Naive B cell (primary cell): Measurements from ENCODE around the gene LRRC58. TPM values are rescaled to one million over a fixed set of nuclear protein-coding genes. Genes with fewer than 3 reads are reported as not detected.
A peak's percentile ranks its signal among the peaks of the same experiment; 100 is the strongest.
"Not testable (repeated sequence)": the region's sequence is repeated elsewhere in the genome, so short reads cannot be mapped to it uniquely, and the experiment has no call there.

Source experiments
- ATAC-seq, 2 donors: fragments of 150-1000 bp; cut with Tn5 transposase; 2 replicates each; pipeline ENCODE4 v1.10.0; 2021; ENCODE audit warnings: low read depth in 2 of 2, mild to moderate bottlenecking in 2 of 2, moderate library complexity in 2 of 2
- DNase-seq: peaks from one replicate; pipeline ENCODE4 v3.0.0; 2022
- H3K27ac Mint-ChIP-seq, 6 donors: one replicate each; pipeline ENCODE4 v1.8.0; 2020 to 2022; ENCODE audit warnings: mild to moderate bottlenecking in 6 of 6, mixed read lengths in 6 of 6, moderate library complexity in 5 of 6, inconsistent platforms in 2 of 6
- H3K27me3 Mint-ChIP-seq, 3 donors: one replicate each; pipeline ENCODE4 v1.8.0; 2021 to 2022; ENCODE audit warnings: mixed read lengths in 3 of 3, mild to moderate bottlenecking in 1 of 3
- H3K36me3 Mint-ChIP-seq, 2 donors: one replicate each; pipeline ENCODE4 v1.8.0; 2020 to 2022; ENCODE audit warnings: mixed read lengths in 2 of 2, inconsistent platforms in 1 of 2, mild to moderate bottlenecking in 1 of 2
- H3K4me1 Mint-ChIP-seq, 3 donors: one replicate each; pipeline ENCODE4 v1.8.0; 2020 to 2022; ENCODE audit warnings: mixed read lengths in 3 of 3, inconsistent platforms in 1 of 3, mild to moderate bottlenecking in 1 of 3, moderate library complexity in 1 of 3
- H3K4me3 Mint-ChIP-seq, 8 donors: one replicate each; pipeline ENCODE4 v1.8.0; 2020 to 2022; ENCODE audit warnings: mild to moderate bottlenecking in 8 of 8, mixed read lengths in 8 of 8, moderate library complexity in 8 of 8, inconsistent platforms in 2 of 8
- H3K9me3 Mint-ChIP-seq, 7 donors: one replicate each; pipeline ENCODE4 v1.8.0; 2020 to 2022; ENCODE audit warnings: mixed read lengths in 7 of 7, mild to moderate bottlenecking in 5 of 7, inconsistent platforms in 2 of 7, moderate library complexity in 1 of 7
- polyA plus RNA-seq, 6 donors: library from polyadenylated mRNA; unstranded; fragments of 300-500 nt; fragmentation: Illumina TruSeq; gene quantifications; one replicate each; pipeline ENCODE4 v1.2.3, GENCODE V29; 2021; ENCODE audit warnings: low read depth in 6 of 6

The LRRC58 gene
- polyA plus RNA-seq: 10 to 100 TPM in 1 of 6 donors, 1 to 10 TPM in 5; 5.9 to 10.4 (median 9.0) TPM

- H3K4me1 Mint-ChIP-seq: peaks cover 35% of the 10 kb centered on the region in 3 donors
- no peaks in the 10 kb centered on the region for H3K9me3 Mint-ChIP-seq
- peak; percentile 89 to 90 for ATAC-seq
Observed at GRCh38 chr3:120348991-120349854, at the start of gene LRRC58. TSS of gene LRRC58 (minus strand) at chr3:120349354. CDS start at chr3:120349243, 111 bp downstream.

GRCh38 chr3:120396469-120396868 lies 47.3 kb upstream of the LRRC58 start:
- H3K4me3 Mint-ChIP-seq: no peak overlapping the region
- peak overlapping the region in 1 of 6 donors; percentile 52 for H3K27ac Mint-ChIP-seq
- DNase-seq: no peak
- ATAC-seq: no peak
- H3K27me3 Mint-ChIP-seq: no peaks in the 10 kb centered on the region
- peaks cover 0 to 4% (median 0%) of the 10 kb centered on the region in 7 donors for H3K9me3 Mint-ChIP-seq
- H3K36me3 Mint-ChIP-seq: no peaks in the 10 kb centered on the region
- H3K4me1 Mint-ChIP-seq: peaks cover 18 to 27% (median 24%) of the 10 kb centered on the region in 3 donors

More at GRCh38 chr3:120348991-120349854, at the start of gene LRRC58:
- DNase-seq: peak; percentile 93
- peaks cover 6 to 9% (median 8%) of the 10 kb centered on the region in 3 donors for H3K27me3 Mint-ChIP-seq
- H3K27ac Mint-ChIP-seq: peak within 1 kb of the TSS; percentile 88 to 97 (median 95)
- peaks cover 0 to 7% of the 10 kb centered on the region in 2 donors for H3K36me3 Mint-ChIP-seq
- H3K4me3 Mint-ChIP-seq: peak within 1 kb of the TSS; percentile 89 to 98 (median 96)

GRCh38 chr3:120394347-120394746 lies 45.2 kb upstream of the LRRC58 start:
- DNase-seq (no peak), ATAC-seq (no peak)
- Mint-ChIP-seq H3K27me3 (peaks cover 0 to 4% (median 0%) of the 10 kb centered on the region in 3 donors), H3K4me1 (peaks cover 6 to 12% (median 9%) of the 10 kb centered on the region in 3 donors), H3K4me3 (no peak overlapping the region), H3K9me3 (peaks cover 0 to 4% (median 0%) of the 10 kb centered on the region in 7 donors), H3K36me3 (no peaks in the 10 kb centered on the region), H3K27ac (no peak overlapping the region)

GRCh38 chr3:120393761-120394160 lies 44.6 kb upstream of the LRRC58 start:
- H3K36me3 Mint-ChIP-seq: no peaks in the 10 kb centered on the region
- peaks cover 0 to 4% (median 0%) of the 10 kb centered on the region in 3 donors for H3K27me3 Mint-ChIP-seq
- H3K4me1 Mint-ChIP-seq: peaks cover 4 to 7% (median 6%) of the 10 kb centered on the region in 3 donors
- no peak overlapping the region for H3K27ac Mint-ChIP-seq
- H3K9me3 Mint-ChIP-seq: peaks cover 0 to 4% (median 0%) of the 10 kb centered on the region in 7 donors
- H3K4me3 Mint-ChIP-seq: no peak overlapping the region
- ATAC-seq (no peak), DNase-seq (no peak)

- DNase-seq (no peak), ATAC-seq (no peak)
- no peaks in the 10 kb centered on the region for H3K36me3 Mint-ChIP-seq
- H3K9me3 Mint-ChIP-seq: no peaks in the 10 kb centered on the region
- H3K4me3 Mint-ChIP-seq: no peak overlapping the region
- H3K4me1 Mint-ChIP-seq: peaks cover 0 to 6% (median 6%) of the 10 kb centered on the region in 3 donors
- no peak overlapping the region for H3K27ac Mint-ChIP-seq
- H3K27me3 Mint-ChIP-seq: peaks cover 0 to 4% (median 0%) of the 10 kb centered on the region in 3 donors
Observed at GRCh38 chr3:120393243-120393642, 44.1 kb upstream of the LRRC58 start.

GRCh38 chr3:120382941-120383447 lies 33.8 kb upstream of the LRRC58 start:
- Mint-ChIP-seq H3K36me3 (peaks cover 0 to 8% of the 10 kb centered on the region in 2 donors), H3K4me3 (no peak overlapping the region), H3K9me3 (peaks cover 2 to 14% (median 7%) of the 10 kb centered on the region in 7 donors), H3K4me1 (no peaks in the 10 kb centered on the region), H3K27me3 (no peaks in the 10 kb centered on the region), H3K27ac (no peak overlapping the region)
- ATAC-seq: no peak
- DNase-seq: no peak

- Mint-ChIP-seq H3K9me3 (peaks cover 2 to 14% (median 7%) of the 10 kb centered on the region in 7 donors), H3K4me1 (no peaks in the 10 kb centered on the region), H3K27me3 (no peaks in the 10 kb centered on the region), H3K27ac (no peak overlapping the region), H3K36me3 (peaks cover 0 to 8% of the 10 kb centered on the region in 2 donors), H3K4me3 (no peak overlapping the region)
- DNase-seq (no peak), ATAC-seq (no peak)
Observed at GRCh38 chr3:120381503-120381902, 32.3 kb upstream of the LRRC58 start.

- not testable (repeated sequence) for H3K4me3 Mint-ChIP-seq, ATAC-seq, H3K36me3 Mint-ChIP-seq, DNase-seq, H3K27me3 Mint-ChIP-seq, H3K9me3 Mint-ChIP-seq, H3K4me1 Mint-ChIP-seq, H3K27ac Mint-ChIP-seq
Observed at GRCh38 chr3:120377948-120378347, 28.8 kb upstream of the LRRC58 start.

GRCh38 chr3:120370463-120370862 lies 21.3 kb upstream of the LRRC58 start:
- DNase-seq (no peak), ATAC-seq (no peak)
- no peaks in the 10 kb centered on the region for H3K4me1 Mint-ChIP-seq
- H3K27me3 Mint-ChIP-seq: peaks cover 21 to 32% (median 30%) of the 10 kb centered on the region in 3 donors
- no peaks in the 10 kb centered on the region for H3K36me3 Mint-ChIP-seq
- H3K4me3 Mint-ChIP-seq: no peak overlapping the region
- peaks cover 0 to 2% (median 0%) of the 10 kb centered on the region in 7 donors for H3K9me3 Mint-ChIP-seq
- H3K27ac Mint-ChIP-seq: no peak overlapping the region

GRCh38 chr3:120369037-120369467 lies 19.9 kb upstream of the LRRC58 start:
- H3K9me3 Mint-ChIP-seq: peaks cover 0 to 2% (median 0%) of the 10 kb centered on the region in 7 donors
- H3K27me3 Mint-ChIP-seq: peaks cover 28 to 39% (median 32%) of the 10 kb centered on the region in 3 donors
- DNase-seq (no peak), ATAC-seq (no peak)
- no peak overlapping the region for H3K27ac Mint-ChIP-seq
- H3K36me3 Mint-ChIP-seq: no peaks in the 10 kb centered on the region
- no peak overlapping the region for H3K4me3 Mint-ChIP-seq
- no peaks in the 10 kb centered on the region for H3K4me1 Mint-ChIP-seq

GRCh38 chr3:120368172-120368571 lies 19.0 kb upstream of the LRRC58 start:
- Mint-ChIP-seq H3K4me3 (no peak overlapping the region), H3K9me3 (peaks cover 0 to 2% (median 0%) of the 10 kb centered on the region in 7 donors), H3K27ac (no peak overlapping the region), H3K4me1 (no peaks in the 10 kb centered on the region), H3K36me3 (no peaks in the 10 kb centered on the region), H3K27me3 (peaks cover 28 to 39% (median 32%) of the 10 kb centered on the region in 3 donors)
- no peak for ATAC-seq
- DNase-seq: no peak

GRCh38 chr3:120364821-120365220 lies 15.7 kb upstream of the LRRC58 start:
- H3K27me3 Mint-ChIP-seq: peaks cover 26 to 49% (median 38%) of the 10 kb centered on the region in 3 donors
- no peaks in the 10 kb centered on the region for H3K36me3 Mint-ChIP-seq
- H3K4me3 Mint-ChIP-seq: no peak overlapping the region
- DNase-seq (no peak), ATAC-seq (no peak)
- no peaks in the 10 kb centered on the region for H3K4me1 Mint-ChIP-seq
- H3K27ac Mint-ChIP-seq: no peak overlapping the region
- no peaks in the 10 kb centered on the region for H3K9me3 Mint-ChIP-seq

- H3K4me1 Mint-ChIP-seq: no peaks in the 10 kb centered on the region
- DNase-seq (no peak), ATAC-seq (no peak)
- no peaks in the 10 kb centered on the region for H3K36me3 Mint-ChIP-seq
- H3K27ac Mint-ChIP-seq: no peak overlapping the region
- peaks cover 26 to 49% (median 38%) of the 10 kb centered on the region in 3 donors for H3K27me3 Mint-ChIP-seq
- H3K4me3 Mint-ChIP-seq: no peak overlapping the region
- H3K9me3 Mint-ChIP-seq: no peaks in the 10 kb centered on the region
Observed at GRCh38 chr3:120364101-120364500, 14.9 kb upstream of the LRRC58 start.

- Mint-ChIP-seq H3K4me1 (no peaks in the 10 kb centered on the region), H3K9me3 (no peaks in the 10 kb centered on the region), H3K27ac (no peak overlapping the region), H3K27me3 (peaks cover 32 to 36% (median 33%) of the 10 kb centered on the region in 3 donors), H3K4me3 (no peak overlapping the region), H3K36me3 (no peaks in the 10 kb centered on the region)
- no peak for ATAC-seq
- DNase-seq: no peak
Observed at GRCh38 chr3:120357807-120358206, 8.7 kb upstream of the LRRC58 start.
